Left lung (tissue), 10 donors: ENCODE measurements around the gene PDE1A. TPM values are rescaled to one million over a fixed set of nuclear protein-coding genes. Genes with fewer than 3 reads are reported as not detected.

Source experiments
- ATAC-seq: fragments of 200-7000 bp; cut with Tn5 transposase; one replicate; pipeline ENCODE4 v1.9.1; 2020; ENCODE audit warnings: moderate library complexity
- DNase-seq, 4 donors: peaks; one replicate each; pipeline ENCODE4 v3.0.0-alpha.2; 2013 to 2020
- H3K27ac ChIP-seq, 2 donors: fragments of 200-600 bp; sonication (generic) in 1 of 2; one replicate each; pipeline versions ENCODE4 v1.5.0 to v1.8.0; 2020 to 2021
- H3K27me3 ChIP-seq, 2 donors: fragments of 200-600 bp; sonication (generic) in 1 of 2; one replicate each; pipeline versions ENCODE4 v1.5.0 to v1.8.0; 2020 to 2021
- H3K36me3 ChIP-seq, 2 donors: fragments of 200-600 bp; sonication (generic) in 1 of 2; one replicate each; pipeline versions ENCODE4 v1.5.0 to v1.8.0; 2020 to 2021
- H3K4me1 ChIP-seq, 2 donors: fragments of 200-600 bp; one replicate each; pipeline ENCODE4 v1.8.0; 2021
- H3K4me3 ChIP-seq, 2 donors: fragments of 200-600 bp; sonication (generic) in 1 of 2; one replicate each; pipeline versions ENCODE4 v1.5.0 to v1.8.0; 2020 to 2021; ENCODE audit warnings: mild to moderate bottlenecking in 1 of 2
- H3K9me3 ChIP-seq, 2 donors: fragments of 200-600 bp; sonication (generic) in 1 of 2; one replicate each; pipeline versions ENCODE4 v1.5.0 to v1.8.0; 2020 to 2021
- intact Hi-C, 2 donors: fragments of 100-400 bp; cut with DNase I; formaldehyde crosslinking; loops; one replicate each; pipeline versions ENCODE4 v1.11.2 to v1.14.2; 2022
- polyA plus RNA-seq, 6 donors: library from polyadenylated mRNA; unstranded; fragments of 120-200 nt; gene quantifications; one replicate each; pipeline ENCODE4 v1.2.1, GENCODE V29; 2013; ENCODE audit not compliant: insufficient read length in 6 of 6
- total RNA-seq, 2 donors: library from RNA; stranded (reverse); fragmentation: NEBNext Ultra II Directional; extraction: Animal tissue kit (Norgen Biotek cat#: 25700); gene quantifications; one replicate each; pipeline ENCODE4 v1.2.1, GENCODE V29; 2021
- TF ChIP-seq, protein P1 (sequence below), 2 donors: fragments of 200-600 bp; sonication (generic) in 1 of 2; IDR thresholded peaks; one replicate each; pipeline versions ENCODE4 v1.5.0 to v1.8.0; 2021; ENCODE audit warnings: antibody characterized with exemption in 2 of 2
- donor health status: DM: no; HTN: yes; CAD: no.
- donor health status: DM: no; HTN: no; CAD: no.

The PDE1A gene
- total and polyA plus RNA-seq, 8 donors: 4.6 to 16.3 (median 13.2) TPM

DNA sequence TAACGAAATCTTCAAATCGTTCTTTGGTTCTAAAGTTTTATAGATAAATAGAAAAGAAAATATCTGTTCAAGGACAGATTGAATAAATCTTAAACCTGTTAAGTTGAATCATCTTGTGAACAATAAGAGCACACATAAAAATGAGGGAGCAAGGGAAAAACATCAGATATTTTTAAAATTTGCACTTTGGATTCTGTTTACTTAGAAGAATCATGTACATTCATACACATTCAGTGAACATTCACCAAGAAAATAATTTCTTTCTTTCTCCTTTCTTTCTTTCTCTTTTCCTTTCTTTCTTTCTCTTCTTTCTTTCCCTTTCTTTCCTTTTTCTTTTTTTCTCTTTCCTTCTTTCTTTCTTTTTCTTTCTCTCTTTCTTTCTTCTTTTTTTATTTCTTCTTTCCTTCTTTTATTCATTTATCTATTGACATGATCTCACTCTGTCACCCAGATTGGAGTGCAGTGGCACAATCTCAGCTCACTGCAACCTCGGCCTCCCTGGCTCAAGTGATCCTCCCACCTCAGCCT lies 164.9 kb downstream of the PDE1A start:
- intact Hi-C loops: no loop called here

DNA sequence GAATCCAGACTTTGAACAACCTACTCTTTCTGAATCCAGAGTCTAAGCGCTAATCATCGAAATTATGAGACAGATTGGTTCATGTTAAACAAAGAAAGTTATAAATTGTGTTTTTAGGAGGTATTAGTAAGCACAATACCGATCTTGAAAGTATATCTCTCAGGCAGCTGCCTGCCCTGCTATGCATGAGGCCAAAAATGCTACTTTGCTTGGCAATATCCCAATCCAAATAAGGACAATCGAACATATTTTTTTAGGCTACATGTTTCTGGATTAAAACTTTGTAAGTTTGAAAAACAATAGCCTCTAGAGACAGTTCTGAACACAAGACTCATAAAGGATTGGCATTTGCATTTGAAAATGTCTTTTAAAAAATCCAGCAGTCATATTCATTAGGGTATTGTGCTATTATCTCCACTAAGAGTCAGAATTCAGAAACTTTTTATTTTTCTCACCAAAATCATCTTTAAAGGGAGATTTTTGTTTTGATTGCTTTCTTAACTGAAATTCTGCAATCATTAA lies 167.1 kb downstream of the PDE1A start:
- H3K9me3 ChIP-seq: no peaks in the 10 kb centered on the region
- H3K36me3 ChIP-seq: no peaks in the 10 kb centered on the region
- TF ChIP-seq, protein P1, sequence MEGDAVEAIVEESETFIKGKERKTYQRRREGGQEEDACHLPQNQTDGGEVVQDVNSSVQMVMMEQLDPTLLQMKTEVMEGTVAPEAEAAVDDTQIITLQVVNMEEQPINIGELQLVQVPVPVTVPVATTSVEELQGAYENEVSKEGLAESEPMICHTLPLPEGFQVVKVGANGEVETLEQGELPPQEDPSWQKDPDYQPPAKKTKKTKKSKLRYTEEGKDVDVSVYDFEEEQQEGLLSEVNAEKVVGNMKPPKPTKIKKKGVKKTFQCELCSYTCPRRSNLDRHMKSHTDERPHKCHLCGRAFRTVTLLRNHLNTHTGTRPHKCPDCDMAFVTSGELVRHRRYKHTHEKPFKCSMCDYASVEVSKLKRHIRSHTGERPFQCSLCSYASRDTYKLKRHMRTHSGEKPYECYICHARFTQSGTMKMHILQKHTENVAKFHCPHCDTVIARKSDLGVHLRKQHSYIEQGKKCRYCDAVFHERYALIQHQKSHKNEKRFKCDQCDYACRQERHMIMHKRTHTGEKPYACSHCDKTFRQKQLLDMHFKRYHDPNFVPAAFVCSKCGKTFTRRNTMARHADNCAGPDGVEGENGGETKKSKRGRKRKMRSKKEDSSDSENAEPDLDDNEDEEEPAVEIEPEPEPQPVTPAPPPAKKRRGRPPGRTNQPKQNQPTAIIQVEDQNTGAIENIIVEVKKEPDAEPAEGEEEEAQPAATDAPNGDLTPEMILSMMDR (IDR thresholded peaks at IDR 0.05): no peak
- DNase-seq (no peak), ATAC-seq (no peak)
- no peaks in the 10 kb centered on the region for H3K27me3 ChIP-seq
- no peaks in the 10 kb centered on the region for H3K4me1 ChIP-seq
- no peak overlapping the region for H3K27ac ChIP-seq
- no peak overlapping the region for H3K4me3 ChIP-seq
- intact Hi-C loops: no loop called here

More for the DNA sequence above, 164.9 kb downstream of the PDE1A start:
- Histone ChIP-seq H3K27ac (no peak overlapping the region), H3K4me1 (no peaks in the 10 kb centered on the region), H3K9me3 (no peaks in the 10 kb centered on the region), H3K4me3 (no peak overlapping the region), H3K36me3 (no peaks in the 10 kb centered on the region), H3K27me3 (no peaks in the 10 kb centered on the region)
- ATAC-seq (no peak), DNase-seq (no peak)
- TF ChIP-seq, protein P1 (IDR thresholded peaks at IDR 0.05): no peak

DNA sequence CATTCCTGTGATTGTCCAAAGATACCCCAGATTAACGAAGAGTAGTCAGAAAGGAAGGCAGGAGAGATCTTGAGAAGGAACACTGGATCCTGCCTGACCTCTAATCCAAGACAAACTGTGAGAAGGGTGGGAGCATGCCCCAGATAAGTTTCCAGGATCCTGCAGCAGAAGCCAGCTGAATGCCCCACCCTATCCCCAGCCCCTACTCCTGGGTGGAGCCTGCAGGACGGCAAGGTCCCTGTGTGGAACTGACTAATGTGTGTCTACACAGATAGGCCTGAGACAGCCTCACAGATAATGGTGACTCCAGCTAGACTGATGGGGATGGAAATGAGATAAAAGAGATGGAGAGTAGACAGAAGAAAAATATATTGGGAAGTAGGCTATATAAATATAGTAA lies 174.3 kb downstream of the PDE1A start:
- no peaks in the 10 kb centered on the region for H3K4me1 ChIP-seq
- no peaks in the 10 kb centered on the region for H3K36me3 ChIP-seq
- H3K4me3 ChIP-seq: no peak overlapping the region
- intact Hi-C loops: no loop called here
- TF ChIP-seq, protein P1 (IDR thresholded peaks at IDR 0.05): no peak
- H3K9me3 ChIP-seq: no peaks in the 10 kb centered on the region
- no peak for DNase-seq
- no peak overlapping the region for H3K27ac ChIP-seq
- no peak for ATAC-seq
- no peaks in the 10 kb centered on the region for H3K27me3 ChIP-seq

DNA sequence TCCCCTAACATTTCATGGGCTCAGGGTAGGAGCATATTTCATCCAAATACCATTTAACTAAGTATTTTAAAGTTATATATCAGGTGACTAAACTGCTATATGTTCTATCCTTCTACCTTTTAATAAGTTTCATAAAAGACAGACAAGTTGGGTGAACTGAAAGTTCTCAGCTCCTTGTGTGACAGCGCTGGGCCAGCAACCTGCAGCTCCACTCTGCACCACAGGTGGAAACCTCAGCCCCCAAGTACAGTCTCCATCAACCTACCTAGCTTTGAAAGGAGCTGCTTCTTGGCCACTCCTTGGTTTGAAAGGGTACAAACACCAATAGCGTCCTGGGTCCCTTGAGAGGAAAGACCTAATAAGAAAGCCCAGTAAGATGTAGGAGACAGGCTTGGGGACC lies 177.9 kb downstream of the PDE1A start:
- ATAC-seq (no peak), DNase-seq (no peak)
- Histone ChIP-seq H3K4me1 (no peaks in the 10 kb centered on the region), H3K27me3 (no peaks in the 10 kb centered on the region), H3K4me3 (no peak overlapping the region), H3K36me3 (no peaks in the 10 kb centered on the region), H3K9me3 (no peaks in the 10 kb centered on the region), H3K27ac (no peak overlapping the region)
- TF ChIP-seq, protein P1 (IDR thresholded peaks at IDR 0.05): no peak
- intact Hi-C loops: no loop called here

DNA sequence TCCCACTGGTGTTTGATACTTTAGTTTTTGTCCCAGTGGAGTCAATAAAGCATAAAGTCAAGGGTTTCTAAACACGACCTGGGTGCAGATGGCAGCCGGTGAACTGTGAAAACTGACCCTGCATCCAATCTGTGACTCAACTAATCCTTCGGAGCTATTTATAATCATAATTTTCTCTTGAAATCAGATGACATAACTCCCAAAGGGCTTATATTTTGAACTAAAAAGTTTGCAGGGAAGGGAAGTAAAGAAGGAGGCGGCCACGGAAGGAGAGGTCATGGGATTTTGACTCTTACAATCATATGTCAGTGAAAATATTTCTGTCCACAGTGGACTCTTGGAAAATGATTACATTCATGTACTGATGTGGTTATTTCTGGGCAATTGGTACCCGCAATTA lies 178.5 kb downstream of the PDE1A start:
- no peaks in the 10 kb centered on the region for H3K4me1 ChIP-seq
- no peak overlapping the region for H3K27ac ChIP-seq
- intact Hi-C loops: no loop called here
- no peaks in the 10 kb centered on the region for H3K9me3 ChIP-seq
- ATAC-seq (no peak), DNase-seq (no peak)
- H3K27me3 ChIP-seq: no peaks in the 10 kb centered on the region
- TF ChIP-seq, protein P1 (IDR thresholded peaks at IDR 0.05): no peak
- H3K4me3 ChIP-seq: no peak overlapping the region
- no peaks in the 10 kb centered on the region for H3K36me3 ChIP-seq
